Prostate gland (tissue), 2 donors: ENCODE data around the gene C2orf92.

Source experiments
- POLR2A ChIP-seq: fragments of 450-650 bp; IDR thresholded peaks from one replicate; pipeline ENCODE4 v1.6.1; 2016; ENCODE audit warnings: antibody characterized with exemption, mild to moderate bottlenecking
- POLR2AphosphoS5 ChIP-seq: sonication (generic); formaldehyde crosslinking; IDR thresholded peaks from one replicate; pipeline ENCODE4 v1.6.1; 2017; ENCODE audit warnings: antibody characterized with exemption
- TF ChIP-seq, protein P1 (sequence below), 4 experiments: fragments of 200-600 bp in 2 of 4; fragments of 450-650 bp in 2 of 4; sonication (generic) in 2 of 4; IDR thresholded peaks; 1 replicate in 3 of 4; 2 replicates in 1 of 4; pipeline ENCODE4 v1.5.1; 2016 to 2019; ENCODE audit warnings: antibody characterized with exemption in 4 of 4, mild to moderate bottlenecking in 2 of 4, moderate library complexity in 2 of 4

DNA sequence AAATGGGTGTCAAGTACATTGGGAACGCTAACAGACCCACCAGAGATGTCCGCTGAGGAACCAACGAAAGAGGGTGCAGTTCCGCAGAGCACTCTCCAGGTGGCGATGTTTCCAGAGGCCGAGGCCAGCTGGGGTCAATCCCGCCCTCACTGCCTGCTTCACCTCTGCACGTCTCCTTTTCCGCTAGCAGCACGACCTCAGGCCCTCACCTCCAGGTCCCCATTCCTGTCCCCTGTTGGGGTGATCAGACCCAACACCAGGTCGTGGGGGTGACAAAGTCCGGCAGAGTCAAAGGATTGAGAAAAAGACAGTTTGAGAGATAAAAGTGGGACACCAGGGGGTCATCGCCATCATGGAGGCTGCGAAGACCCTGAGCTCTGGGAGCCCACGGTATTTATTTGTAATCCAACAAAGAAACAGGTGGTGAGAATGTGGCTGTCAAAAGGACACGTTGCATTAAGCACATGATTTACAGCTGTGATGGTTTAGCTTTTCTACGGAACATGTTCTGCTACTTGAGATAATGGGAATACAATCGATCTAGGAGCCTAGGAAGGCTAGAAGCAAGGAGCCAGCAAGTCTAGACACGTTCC is 71.2 kb downstream of the C2orf92 start:
- no peak for TF ChIP-seq POLR2A
- TF ChIP-seq, protein P1, sequence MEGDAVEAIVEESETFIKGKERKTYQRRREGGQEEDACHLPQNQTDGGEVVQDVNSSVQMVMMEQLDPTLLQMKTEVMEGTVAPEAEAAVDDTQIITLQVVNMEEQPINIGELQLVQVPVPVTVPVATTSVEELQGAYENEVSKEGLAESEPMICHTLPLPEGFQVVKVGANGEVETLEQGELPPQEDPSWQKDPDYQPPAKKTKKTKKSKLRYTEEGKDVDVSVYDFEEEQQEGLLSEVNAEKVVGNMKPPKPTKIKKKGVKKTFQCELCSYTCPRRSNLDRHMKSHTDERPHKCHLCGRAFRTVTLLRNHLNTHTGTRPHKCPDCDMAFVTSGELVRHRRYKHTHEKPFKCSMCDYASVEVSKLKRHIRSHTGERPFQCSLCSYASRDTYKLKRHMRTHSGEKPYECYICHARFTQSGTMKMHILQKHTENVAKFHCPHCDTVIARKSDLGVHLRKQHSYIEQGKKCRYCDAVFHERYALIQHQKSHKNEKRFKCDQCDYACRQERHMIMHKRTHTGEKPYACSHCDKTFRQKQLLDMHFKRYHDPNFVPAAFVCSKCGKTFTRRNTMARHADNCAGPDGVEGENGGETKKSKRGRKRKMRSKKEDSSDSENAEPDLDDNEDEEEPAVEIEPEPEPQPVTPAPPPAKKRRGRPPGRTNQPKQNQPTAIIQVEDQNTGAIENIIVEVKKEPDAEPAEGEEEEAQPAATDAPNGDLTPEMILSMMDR (IDR thresholded peaks at IDR 0.05): peak; percentile 15 to 51 (median 34)
- TF ChIP-seq POLR2AphosphoS5: no peak
